Type B pancreatic cell (in vitro differentiated cells): ENCODE results near the gene AMBRA1. TPM values are rescaled to one million over a fixed set of nuclear protein-coding genes. Genes with fewer than 3 reads are reported as not detected.

Experiments used
- DNase-seq: peaks from one replicate; pipeline ENCODE4 v3.0.0; 2021; ENCODE audit warnings: mixed read lengths; ENCODE audit not compliant: unreplicated experiment; ENCODE audit errors: extremely low spot score
- H3K27ac Mint-ChIP-seq: 2 replicates; pipeline ENCODE4 v1.8.0; 2021; ENCODE audit warnings: mild to moderate bottlenecking, mixed read lengths
- H3K27me3 Mint-ChIP-seq: 2 replicates; pipeline ENCODE4 v1.8.0; 2021; ENCODE audit warnings: mixed read lengths
- H3K36me3 Mint-ChIP-seq: 2 replicates; pipeline ENCODE4 v1.8.0; 2021; ENCODE audit warnings: mixed read lengths
- H3K4me1 Mint-ChIP-seq: one replicate; pipeline ENCODE4 v1.8.0; 2021; ENCODE audit warnings: mixed read lengths; ENCODE audit not compliant: unreplicated experiment
- H3K4me3 Mint-ChIP-seq: 2 replicates; pipeline ENCODE4 v1.8.0; 2021; ENCODE audit warnings: mild to moderate bottlenecking, mixed read lengths
- H3K9me3 Mint-ChIP-seq: 2 replicates; pipeline ENCODE4 v1.8.0; 2021; ENCODE audit warnings: mixed read lengths
- CTCF ChIP-seq: fragments of 200-600 bp; sonication (generic); conservative IDR thresholded peaks from 2 replicates; pipeline ENCODE4 v1.5.0; 2021; ENCODE audit warnings: antibody characterized with exemption, mild to moderate bottlenecking
- total RNA-seq: library from RNA; stranded (reverse); gene quantifications from 2 replicates; pipeline ENCODE4 v1.2.1, GENCODE V29; 2021; ENCODE audit warnings: low replicate concordance

Gene AMBRA1
- total RNA-seq, 1 donor from 2014 or later, result 38.8 TPM

GRCh38 chr11:46504817-46505613 is 88.8 kb downstream of the AMBRA1 start:
- Mint-ChIP-seq H3K4me1 (peaks cover 13% of the 10 kb centered on the region), H3K4me3 (no peak overlapping the region), H3K9me3 (no peaks in the 10 kb centered on the region), H3K36me3 (peaks cover 19% of the 10 kb centered on the region), H3K27ac (no peak overlapping the region), H3K27me3 (no peaks in the 10 kb centered on the region)
- no peak for TF ChIP-seq CTCF
- DNase-seq, result no peak

GRCh38 chr11:46499821-46500220 is 94.0 kb downstream of the AMBRA1 start:
- Mint-ChIP-seq H3K9me3 (no peaks in the 10 kb centered on the region), H3K27ac (no peak overlapping the region), H3K4me1 (peaks cover 31% of the 10 kb centered on the region), H3K4me3 (no peak overlapping the region), H3K27me3 (no peaks in the 10 kb centered on the region), H3K36me3 (peaks cover 3% of the 10 kb centered on the region)
- no peak for DNase-seq
- TF ChIP-seq CTCF, result no peak

DNA sequence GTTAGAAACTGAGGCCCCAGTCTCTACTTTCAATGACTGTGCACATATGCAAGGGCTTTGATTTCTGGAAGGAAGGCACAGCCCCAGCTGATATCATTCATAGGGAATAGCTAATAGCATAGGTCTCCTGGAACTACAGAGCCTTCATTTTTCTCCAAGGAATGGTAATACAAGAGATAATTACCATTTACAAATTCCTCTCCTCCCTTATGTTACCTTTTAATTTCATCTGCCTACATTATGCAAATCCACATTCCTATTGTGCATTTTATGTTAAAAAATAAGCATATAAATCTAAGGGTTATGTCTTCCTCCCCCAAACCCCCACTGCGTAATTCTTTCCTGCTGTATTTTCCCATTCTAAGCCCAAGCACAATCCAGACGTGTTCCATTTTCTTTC is 94.9 kb downstream of the AMBRA1 start:
- Mint-ChIP-seq H3K4me3 (no peak overlapping the region), H3K4me1 (peaks cover 37% of the 10 kb centered on the region), H3K36me3 (peaks cover 5% of the 10 kb centered on the region), H3K27ac (no peak overlapping the region), H3K27me3 (no peaks in the 10 kb centered on the region), H3K9me3 (no peaks in the 10 kb centered on the region)
- no peak for DNase-seq
- no peak for TF ChIP-seq CTCF

- H3K36me3 Mint-ChIP-seq, result peaks cover 10% of the 10 kb centered on the region
- H3K9me3 Mint-ChIP-seq, result no peaks in the 10 kb centered on the region
- no peak for TF ChIP-seq CTCF
- no peak overlapping the region for H3K27ac Mint-ChIP-seq
- H3K4me3 Mint-ChIP-seq, result no peak overlapping the region
- H3K27me3 Mint-ChIP-seq, result no peaks in the 10 kb centered on the region
- no peak for DNase-seq
- H3K4me1 Mint-ChIP-seq, result peaks cover 45% of the 10 kb centered on the region
Measured at GRCh38 chr11:46498179-46498578, 95.6 kb downstream of the AMBRA1 start.

- TF ChIP-seq CTCF, result no peak
- H3K27ac Mint-ChIP-seq, result no peak overlapping the region
Measured at GRCh38 chr11:46497498-46497897, 96.3 kb downstream of the AMBRA1 start.

More at GRCh38 chr11:46497498-46497897, 96.3 kb downstream of the AMBRA1 start:
- no peak for DNase-seq
- Mint-ChIP-seq H3K9me3 (no peaks in the 10 kb centered on the region), H3K4me1 (peaks cover 45% of the 10 kb centered on the region), H3K4me3 (no peak overlapping the region), H3K36me3 (peaks cover 7% of the 10 kb centered on the region), H3K27me3 (no peaks in the 10 kb centered on the region)
